ENCODE measurements around the gene GPC6. TPM values are rescaled to one million over a fixed set of nuclear protein-coding genes. Genes with fewer than 3 reads are reported as not detected.

Gene GPC6
- total RNA-seq, 5 donors from 2014 or later (not counting 1 experiment from before 2014, with no cell fraction given), result 0.03 to 0.18 (median 0.06) TPM; not detected in 2

DNA sequence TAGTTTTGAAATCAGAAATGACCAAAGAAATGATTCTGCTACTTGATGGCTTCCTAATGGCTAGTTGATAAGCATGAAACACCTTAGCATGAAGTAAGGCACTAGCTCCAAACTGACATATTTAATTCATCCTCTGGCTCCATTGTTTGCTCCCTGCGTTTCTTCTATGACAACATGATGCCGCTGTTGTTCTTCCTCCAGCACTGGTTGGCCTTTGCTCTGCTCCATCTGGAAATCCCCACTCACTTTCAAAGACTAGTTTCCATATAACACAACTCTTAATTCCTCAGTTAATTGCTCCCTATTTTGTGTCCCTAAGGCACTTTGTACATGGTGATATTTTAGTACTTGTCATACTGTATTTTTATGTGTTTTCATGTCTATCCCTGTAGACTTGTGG is 151.6 kb downstream of the GPC6 start:
- ChIA-PET POLR2A (no interaction called here), CTCF (no interaction called here)
- Mint-ChIP-seq H3K27me3 (no peaks in the 10 kb centered on the region), H3K27ac (no peak overlapping the region), H3K36me3 (no peaks in the 10 kb centered on the region), H3K4me1 (no peaks in the 10 kb centered on the region), H3K4me3 (no peak overlapping the region), H3K9me3 (no peaks in the 10 kb centered on the region)
- DNase-seq (no peak), ATAC-seq (replicated peaks in 1 of 4) (no peak)
- no peak overlapping the region for H3K27ac ChIP-seq (ENCODE audit: low read length)
- no peaks in the 10 kb centered on the region for H3K4me1 ChIP-seq (ENCODE audit: control insufficient read depth in 1 of 2, extremely low read depth in 1 of 2, insufficient read depth in 2 of 2, low read length in 2 of 2)
- H3K27me3 ChIP-seq (replicated peaks in 1 of 2; ENCODE audit: control insufficient read depth in 2 of 2, extremely low read depth in 1 of 2, insufficient read depth in 2 of 2, low read length in 1 of 2), result no peaks in the 10 kb centered on the region
- H3K9me3 ChIP-seq, result no peaks in the 10 kb centered on the region
- 59% methylated on average over 2 of the region's 2 CpGs for WGBS (ENCODE audit: insufficient coverage)
- H3K4me3 ChIP-seq (ENCODE audit: control insufficient read depth in 1 of 2, extremely low read depth in 1 of 2, low read length in 1 of 2), result no peak overlapping the region
- H3K36me3 ChIP-seq (ENCODE audit: control insufficient read depth in 2 of 2, extremely low read depth in 1 of 2, insufficient read depth in 1 of 2, low read length in 1 of 2), result no peaks in the 10 kb centered on the region

GRCh38 chr13:93386116-93386515 is 159.5 kb downstream of the GPC6 start:
- Histone ChIP-seq H3K36me3 (ENCODE audit: control insufficient read depth in 2 of 2, extremely low read depth in 1 of 2, insufficient read depth in 1 of 2, low read length in 1 of 2) (no peaks in the 10 kb centered on the region), H3K27ac (ENCODE audit: low read length) (no peak overlapping the region), H3K4me3 (ENCODE audit: control insufficient read depth in 1 of 2, extremely low read depth in 1 of 2, low read length in 1 of 2) (no peak overlapping the region), H3K4me1 (ENCODE audit: control insufficient read depth in 1 of 2, extremely low read depth in 1 of 2, insufficient read depth in 2 of 2, low read length in 2 of 2) (no peaks in the 10 kb centered on the region), H3K27me3 (replicated peaks in 1 of 2; ENCODE audit: control insufficient read depth in 2 of 2, extremely low read depth in 1 of 2, insufficient read depth in 2 of 2, low read length in 1 of 2) (no peaks in the 10 kb centered on the region), H3K9me3 (no peaks in the 10 kb centered on the region)
- ATAC-seq (replicated peaks in 1 of 4) (no peak), DNase-seq (no peak)
- Mint-ChIP-seq H3K4me1 (no peaks in the 10 kb centered on the region), H3K36me3 (no peaks in the 10 kb centered on the region), H3K4me3 (no peak overlapping the region), H3K27ac (no peak overlapping the region), H3K9me3 (peaks cover 0 to 4% (median 0%) of the 10 kb centered on the region in 3 donors), H3K27me3 (no peaks in the 10 kb centered on the region)
- ChIA-PET POLR2A (no interaction called here), CTCF (no interaction called here)
- no CpG with 5 or more reads among the region's 5 CpGs for WGBS (ENCODE audit: insufficient coverage)

- Mint-ChIP-seq H3K9me3 (peaks cover 0 to 8% (median 0%) of the 10 kb centered on the region in 3 donors), H3K36me3 (no peaks in the 10 kb centered on the region), H3K27me3 (no peaks in the 10 kb centered on the region)
Observed at GRCh38 chr13:93388701-93389100, 162.1 kb downstream of the GPC6 start.

GRCh38 chr13:93397619-93398018 is 171.0 kb downstream of the GPC6 start:
- no peak overlapping the region for H3K4me3 ChIP-seq (ENCODE audit: control insufficient read depth in 1 of 2, extremely low read depth in 1 of 2, low read length in 1 of 2)
- Mint-ChIP-seq H3K27ac (no peak overlapping the region), H3K4me1 (no peaks in the 10 kb centered on the region), H3K36me3 (no peaks in the 10 kb centered on the region), H3K9me3 (peaks cover 0 to 11% (median 4%) of the 10 kb centered on the region in 3 donors), H3K4me3 (no peak overlapping the region), H3K27me3 (no peaks in the 10 kb centered on the region)
- H3K36me3 ChIP-seq (ENCODE audit: control insufficient read depth in 2 of 2, extremely low read depth in 1 of 2, insufficient read depth in 1 of 2, low read length in 1 of 2), result no peaks in the 10 kb centered on the region
- no peak overlapping the region for H3K27ac ChIP-seq (ENCODE audit: low read length)
- H3K9me3 ChIP-seq, result no peaks in the 10 kb centered on the region
- no peaks in the 10 kb centered on the region for H3K27me3 ChIP-seq (replicated peaks in 1 of 2; ENCODE audit: control insufficient read depth in 2 of 2, extremely low read depth in 1 of 2, insufficient read depth in 2 of 2, low read length in 1 of 2)
- H3K4me1 ChIP-seq (ENCODE audit: control insufficient read depth in 1 of 2, extremely low read depth in 1 of 2, insufficient read depth in 2 of 2, low read length in 2 of 2), result no peaks in the 10 kb centered on the region
- CTCF ChIA-PET, result interaction anchor here in 1 of 2 donors (1.0 kb wide), 1 partner anchor 1334 kb away, joined by 3 read pairs; no protein-coding TSS in a partner anchor
- DNase-seq, result no peak
- ATAC-seq (replicated peaks in 1 of 4), result no peak
- POLR2A ChIA-PET, result no interaction called here

More at GRCh38 chr13:93388701-93389100, 162.1 kb downstream of the GPC6 start:
- Histone ChIP-seq H3K4me1 (ENCODE audit: control insufficient read depth in 1 of 2, extremely low read depth in 1 of 2, insufficient read depth in 2 of 2, low read length in 2 of 2) (no peaks in the 10 kb centered on the region), H3K27me3 (replicated peaks in 1 of 2; ENCODE audit: control insufficient read depth in 2 of 2, extremely low read depth in 1 of 2, insufficient read depth in 2 of 2, low read length in 1 of 2) (no peaks in the 10 kb centered on the region), H3K36me3 (ENCODE audit: control insufficient read depth in 2 of 2, extremely low read depth in 1 of 2, insufficient read depth in 1 of 2, low read length in 1 of 2) (no peaks in the 10 kb centered on the region), H3K27ac (ENCODE audit: low read length) (no peak overlapping the region), H3K4me3 (ENCODE audit: control insufficient read depth in 1 of 2, extremely low read depth in 1 of 2, low read length in 1 of 2) (no peak overlapping the region), H3K9me3 (no peaks in the 10 kb centered on the region)
- Mint-ChIP-seq H3K4me3 (no peak overlapping the region), H3K4me1 (no peaks in the 10 kb centered on the region), H3K27ac (no peak overlapping the region)
- ChIA-PET POLR2A (no interaction called here), CTCF (no interaction called here)
- DNase-seq (no peak), ATAC-seq (replicated peaks in 1 of 4) (no peak)
- WGBS (ENCODE audit: insufficient coverage), result no CpG with 5 or more reads among the region's 1 CpG

GRCh38 chr13:93398167-93399035 is 171.8 kb downstream of the GPC6 start:
- no peaks in the 10 kb centered on the region for H3K27me3 Mint-ChIP-seq
- H3K4me3 ChIP-seq (ENCODE audit: control insufficient read depth in 1 of 2, extremely low read depth in 1 of 2, low read length in 1 of 2), result no peak overlapping the region
- H3K4me3 Mint-ChIP-seq, result no peak overlapping the region
- no peaks in the 10 kb centered on the region for H3K27me3 ChIP-seq (replicated peaks in 1 of 2; ENCODE audit: control insufficient read depth in 2 of 2, extremely low read depth in 1 of 2, insufficient read depth in 2 of 2, low read length in 1 of 2)
- H3K27ac ChIP-seq (ENCODE audit: low read length), result no peak overlapping the region
- no peaks in the 10 kb centered on the region for H3K9me3 ChIP-seq
- WGBS (ENCODE audit: insufficient coverage), result 95% methylated on average over 2 of the region's 4 CpGs
- ChIA-PET POLR2A (no interaction called here), CTCF (interaction anchor here in 1 of 2 donors (1.0 kb wide), 1 partner anchor 1335 kb away, joined by 3 read pairs; no protein-coding TSS in a partner anchor)
- ATAC-seq (replicated peaks in 1 of 4) (no peak), DNase-seq (no peak)
- H3K4me1 Mint-ChIP-seq, result no peaks in the 10 kb centered on the region
- H3K36me3 Mint-ChIP-seq, result no peaks in the 10 kb centered on the region
- H3K36me3 ChIP-seq (ENCODE audit: control insufficient read depth in 2 of 2, extremely low read depth in 1 of 2, insufficient read depth in 1 of 2, low read length in 1 of 2), result no peaks in the 10 kb centered on the region
- H3K9me3 Mint-ChIP-seq, result peaks cover 0 to 10% (median 4%) of the 10 kb centered on the region in 3 donors
- no peaks in the 10 kb centered on the region for H3K4me1 ChIP-seq (ENCODE audit: control insufficient read depth in 1 of 2, extremely low read depth in 1 of 2, insufficient read depth in 2 of 2, low read length in 2 of 2)
- H3K27ac Mint-ChIP-seq, result no peak overlapping the region

GRCh38 chr13:93399212-93399611 is 172.6 kb downstream of the GPC6 start:
- no peak overlapping the region for H3K4me3 Mint-ChIP-seq
- WGBS (ENCODE audit: insufficient coverage), result no CpG with 5 or more reads among the region's 4 CpGs
- no peak overlapping the region for H3K27ac ChIP-seq (ENCODE audit: low read length)

More at GRCh38 chr13:93399212-93399611, 172.6 kb downstream of the GPC6 start:
- no peak for ATAC-seq (replicated peaks in 1 of 4)
- H3K4me3 ChIP-seq (ENCODE audit: control insufficient read depth in 1 of 2, extremely low read depth in 1 of 2, low read length in 1 of 2), result no peak overlapping the region
- Mint-ChIP-seq H3K36me3 (no peaks in the 10 kb centered on the region), H3K9me3 (peaks cover 0 to 6% (median 4%) of the 10 kb centered on the region in 3 donors), H3K27me3 (no peaks in the 10 kb centered on the region), H3K27ac (no peak overlapping the region), H3K4me1 (no peaks in the 10 kb centered on the region)
- no peaks in the 10 kb centered on the region for H3K9me3 ChIP-seq
- ChIA-PET POLR2A (no interaction called here), CTCF (no interaction called here)
- no peaks in the 10 kb centered on the region for H3K27me3 ChIP-seq (replicated peaks in 1 of 2; ENCODE audit: control insufficient read depth in 2 of 2, extremely low read depth in 1 of 2, insufficient read depth in 2 of 2, low read length in 1 of 2)
- no peaks in the 10 kb centered on the region for H3K4me1 ChIP-seq (ENCODE audit: control insufficient read depth in 1 of 2, extremely low read depth in 1 of 2, insufficient read depth in 2 of 2, low read length in 2 of 2)
- H3K36me3 ChIP-seq (ENCODE audit: control insufficient read depth in 2 of 2, extremely low read depth in 1 of 2, insufficient read depth in 1 of 2, low read length in 1 of 2), result no peaks in the 10 kb centered on the region
- no peak for DNase-seq

Data from T-cell (primary cell).